GM12891 (cell line): ENCODE data around the gene PTGES3L.

Source experiments
- POU2F2 ChIP-seq: IDR thresholded peaks from 2 replicates; pipeline ENCODE4 v1.6.1; 2011; ENCODE audit warnings: low read depth, mild to moderate bottlenecking, control low read depth, low read length, moderate library complexity
- SPI1 ChIP-seq: IDR thresholded peaks from 2 replicates; pipeline ENCODE4 v1.6.1; 2011; ENCODE audit warnings: low read depth, low read length, control low read depth

- TF ChIP-seq POU2F2 (no peak), SPI1 (no peak)
These were observed 40.2 kb upstream of the PTGES3L start for GRCh38 chr17:43020030-43020621.
